ENCODE results near the gene PIM3. TPM values are rescaled to one million over a fixed set of nuclear protein-coding genes. Genes with fewer than 3 reads are reported as not detected.
"Not testable (repeated sequence)": the region's sequence is repeated elsewhere in the genome, so short reads cannot be mapped to it uniquely, and the experiment has no call there.

PIM3 gene
- total RNA-seq, 1 donor from 2014 or later, result 119 TPM

GRCh38 chr22:49975543-49976389 is 15.2 kb downstream of the PIM3 start:
- Histone ChIP-seq H3K4me3 (no peak overlapping the region), H3K4me1 (peaks cover 8% of the 10 kb centered on the region), H3K27ac (peak overlapping the region; percentile 36), H3K36me3 (no peaks in the 10 kb centered on the region), H3K27me3 (no peaks in the 10 kb centered on the region), H3K9me3 (no peaks in the 10 kb centered on the region)
- ATAC-seq (no peak), DNase-seq (peak; percentile 72)
- no peak for TF ChIP-seq CTCF (IDR thresholded peaks at IDR 0.05)
- intact Hi-C loops (cut with DNase I), result no loop called here

GRCh38 chr22:49976439-49977175 is 16.0 kb downstream of the PIM3 start:
- intact Hi-C loops (cut with DNase I), result no loop called here
- Histone ChIP-seq H3K27ac (no peak overlapping the region), H3K4me3 (no peak overlapping the region), H3K9me3 (no peaks in the 10 kb centered on the region), H3K36me3 (no peaks in the 10 kb centered on the region), H3K4me1 (peaks cover 7% of the 10 kb centered on the region), H3K27me3 (no peaks in the 10 kb centered on the region)
- ATAC-seq (no peak), DNase-seq (peak; percentile 41)
- TF ChIP-seq CTCF (IDR thresholded peaks at IDR 0.05), result no peak

GRCh38 chr22:49977578-49977977 is 17.0 kb downstream of the PIM3 start:
- TF ChIP-seq CTCF (IDR thresholded peaks at IDR 0.05), result no peak
- no peak overlapping the region for H3K4me3 ChIP-seq
- H3K9me3 ChIP-seq, result no peaks in the 10 kb centered on the region
- no peak overlapping the region for H3K27ac ChIP-seq
- H3K27me3 ChIP-seq, result peaks cover 8% of the 10 kb centered on the region
- intact Hi-C loops (cut with DNase I), result no loop called here
- no peaks in the 10 kb centered on the region for H3K36me3 ChIP-seq
- no peaks in the 10 kb centered on the region for H3K4me1 ChIP-seq
- no peak for ATAC-seq
- DNase-seq, result peak; percentile 38

- H3K27me3 ChIP-seq, result peaks cover 23% of the 10 kb centered on the region
- H3K4me1 ChIP-seq, result peaks cover 9% of the 10 kb centered on the region
- H3K9me3 ChIP-seq, result no peaks in the 10 kb centered on the region
- no peak overlapping the region for H3K27ac ChIP-seq
- DNase-seq (peak; percentile 64), ATAC-seq (peak; percentile 85)
- no peak overlapping the region for H3K4me3 ChIP-seq
- no peaks in the 10 kb centered on the region for H3K36me3 ChIP-seq
- TF ChIP-seq CTCF (IDR thresholded peaks at IDR 0.05), result peak; percentile 75
- intact Hi-C loops (cut with DNase I), result loop anchor here (10.0 kb wide), 1 partner anchor 45 kb away; no protein-coding TSS in a partner anchor
Observed at GRCh38 chr22:49979587-49980264, 19.2 kb downstream of the PIM3 start.

GRCh38 chr22:49981799-49982198 is 21.2 kb downstream of the PIM3 start:
- not testable (repeated sequence) for H3K4me1 ChIP-seq, H3K9me3 ChIP-seq, H3K27ac ChIP-seq, DNase-seq, H3K36me3 ChIP-seq, H3K4me3 ChIP-seq, ATAC-seq
- intact Hi-C loops (cut with DNase I), result loop anchor here (10.0 kb wide), 1 partner anchor 47 kb away; no protein-coding TSS in a partner anchor
- H3K27me3 ChIP-seq, result peaks cover 23% of the 10 kb centered on the region

Measured in upper lobe of right lung (tissue), 1 donor.